ENCODE data around the gene SH3GL3.

Gene SH3GL3

DNA sequence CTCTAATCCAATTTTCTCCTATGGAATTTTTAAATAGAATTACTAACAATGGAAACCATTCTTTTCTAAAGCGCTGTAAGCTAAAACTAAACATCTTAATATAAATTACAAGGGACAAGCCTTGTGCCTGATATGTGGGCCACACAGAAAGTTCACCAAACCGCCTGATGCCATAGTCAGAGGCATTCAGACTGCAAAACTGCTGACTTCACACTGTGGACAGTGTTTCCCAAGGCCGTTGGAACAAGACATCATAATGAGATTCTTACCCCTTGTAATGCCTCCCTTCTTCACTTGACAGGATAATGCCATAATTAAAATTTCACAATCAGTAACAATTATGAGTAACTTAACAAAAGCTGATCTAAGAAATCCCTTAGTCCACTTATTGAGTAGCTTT is 14.9 kb downstream of the SH3GL3 start:
- DNase-seq (ENCODE audit: low read depth in 2 of 2), result no peak

GRCh38 chr15:83462953-83463433 is 15.9 kb downstream of the SH3GL3 start:
- DNase-seq (ENCODE audit: low read depth in 2 of 2), result no peak

- DNase-seq (ENCODE audit: low read depth in 2 of 2), result no peak
Measured at GRCh38 chr15:83470887-83471286, 23.7 kb downstream of the SH3GL3 start.

DNA sequence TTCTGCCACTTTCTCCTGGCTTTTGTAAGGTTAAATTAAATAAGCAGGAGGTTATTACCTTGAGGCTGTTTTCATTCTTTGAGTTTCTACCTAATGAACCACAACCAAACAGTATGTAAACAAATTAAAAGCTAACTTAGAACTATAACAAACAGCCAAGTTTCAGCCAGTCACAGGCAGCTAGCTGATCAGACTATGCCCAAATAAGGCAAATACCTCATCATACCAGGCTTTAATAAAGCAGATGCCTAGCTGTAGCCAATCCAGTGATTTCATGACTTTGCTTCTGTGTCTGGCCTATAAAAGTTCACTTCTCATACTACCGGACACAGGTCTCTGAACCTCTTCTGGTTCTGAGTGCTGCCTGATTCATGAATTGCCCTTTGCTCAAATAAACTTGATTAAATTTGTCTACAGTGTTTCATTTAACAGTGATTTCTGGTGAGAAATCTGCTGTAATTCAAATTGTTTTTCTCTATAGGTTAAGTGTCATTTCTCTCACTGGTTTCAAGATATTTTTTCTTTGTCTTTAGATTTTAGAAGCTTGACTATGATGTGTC is 24.2 kb downstream of the SH3GL3 start:
- DNase-seq (ENCODE audit: low read depth in 2 of 2), result no peak

DNA sequence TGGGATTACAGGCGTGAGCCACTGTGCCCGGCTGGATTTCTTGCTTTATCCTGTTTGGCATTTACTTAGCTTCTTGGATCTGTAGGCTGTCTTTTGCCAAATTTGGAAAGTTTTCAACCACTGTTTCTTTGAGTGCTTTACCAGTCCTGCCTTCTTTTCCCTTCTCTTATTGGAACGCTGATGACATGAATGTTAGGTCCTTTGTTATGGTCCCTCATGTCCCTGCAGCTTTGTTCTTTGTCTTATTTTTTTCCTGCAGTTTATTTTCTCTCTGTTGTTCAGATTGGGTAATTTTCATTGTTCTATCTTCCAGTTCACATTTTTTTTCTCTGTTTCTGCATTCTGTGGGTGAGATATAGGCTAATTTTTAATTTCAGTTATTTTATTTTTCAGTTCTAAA is 25.0 kb downstream of the SH3GL3 start:
- no peak for DNase-seq (ENCODE audit: low read depth in 2 of 2)

DNA sequence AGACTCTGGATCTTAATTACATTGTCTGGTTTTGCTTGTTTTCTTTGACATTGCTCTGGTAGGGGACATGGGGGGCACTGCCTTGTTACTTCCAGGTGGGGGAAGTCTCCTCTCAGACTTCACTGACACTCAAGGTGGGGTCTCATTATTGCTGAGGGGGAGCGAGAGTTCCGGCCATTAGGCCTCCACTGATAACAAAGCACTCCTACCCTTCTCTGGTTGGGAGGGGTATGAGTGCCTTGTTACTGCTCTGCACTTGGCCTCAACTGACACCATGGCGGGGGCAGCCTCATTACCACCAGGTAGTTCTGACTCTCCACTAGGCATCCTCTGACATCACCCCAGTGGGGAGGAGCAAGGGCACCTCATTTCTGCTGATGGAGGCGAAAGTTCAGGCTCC is 25.7 kb downstream of the SH3GL3 start:
- no peak for DNase-seq (ENCODE audit: low read depth in 2 of 2)

DNA sequence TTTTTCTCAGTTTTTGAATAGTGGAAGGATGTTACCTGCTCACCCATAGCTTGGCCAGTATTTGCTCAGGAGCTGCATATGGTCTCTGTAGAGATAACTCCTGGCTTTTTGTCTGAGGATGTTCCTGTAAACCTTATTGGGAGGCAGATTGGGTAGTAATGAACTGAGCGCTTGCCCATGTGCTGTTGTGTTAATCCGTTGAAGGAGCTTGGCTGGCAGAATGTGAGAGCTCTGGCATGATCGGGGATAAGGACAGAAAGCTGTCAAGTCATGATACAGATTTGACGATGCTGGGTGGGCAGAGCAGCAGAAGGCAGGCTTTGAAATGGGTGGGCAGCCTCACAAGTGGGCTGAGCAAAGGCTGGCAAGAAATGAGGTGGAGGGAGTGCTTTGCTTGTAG is 27.4 kb downstream of the SH3GL3 start:
- DNase-seq (ENCODE audit: low read depth in 2 of 2), result no peak

DNA sequence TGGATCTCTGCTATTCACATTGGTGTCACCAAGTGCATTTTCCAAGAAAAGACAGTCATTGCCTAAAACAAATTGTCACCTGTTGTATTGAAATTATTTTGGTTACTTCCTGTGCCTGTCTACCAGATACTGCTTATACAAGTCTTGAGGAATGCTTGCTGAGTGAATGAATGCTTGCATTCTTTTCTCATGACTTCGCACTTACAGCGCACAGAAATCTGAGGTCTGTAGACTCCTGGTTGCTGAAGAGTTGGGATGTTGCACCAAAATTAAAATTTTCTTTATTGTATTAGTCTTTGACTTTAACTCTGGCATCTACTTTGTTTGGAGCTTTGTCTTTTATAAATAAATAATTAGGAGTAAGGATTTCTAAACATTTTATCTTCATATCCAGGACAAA is 28.4 kb downstream of the SH3GL3 start:
- DNase-seq (ENCODE audit: low read depth in 2 of 2), result no peak

DNA sequence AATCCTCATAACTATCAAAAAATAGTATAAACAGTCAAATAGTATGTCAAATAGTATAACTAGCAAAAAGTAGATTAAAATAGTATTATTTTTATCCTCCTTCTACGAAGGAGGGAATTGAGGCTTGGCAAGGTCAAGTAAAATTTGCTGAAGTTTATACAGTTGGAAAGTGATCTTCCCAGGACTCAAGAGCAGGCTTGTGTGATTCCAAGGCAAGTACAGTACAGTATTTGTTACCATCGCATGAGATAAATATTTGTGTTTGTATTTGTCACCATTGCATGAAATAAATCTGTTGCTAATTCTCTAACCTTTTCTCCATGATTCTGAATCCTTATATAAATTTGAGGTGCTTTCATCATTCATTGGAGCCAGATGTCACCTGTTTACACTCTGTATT is 28.9 kb downstream of the SH3GL3 start:
- DNase-seq (ENCODE audit: low read depth in 2 of 2), result no peak

- no peak for DNase-seq (ENCODE audit: low read depth in 2 of 2)
Measured at GRCh38 chr15:83476708-83477107, 29.6 kb downstream of the SH3GL3 start.

- no peak for DNase-seq (ENCODE audit: low read depth in 2 of 2)
Measured at GRCh38 chr15:83477172-83477807, 30.1 kb downstream of the SH3GL3 start.

DNA sequence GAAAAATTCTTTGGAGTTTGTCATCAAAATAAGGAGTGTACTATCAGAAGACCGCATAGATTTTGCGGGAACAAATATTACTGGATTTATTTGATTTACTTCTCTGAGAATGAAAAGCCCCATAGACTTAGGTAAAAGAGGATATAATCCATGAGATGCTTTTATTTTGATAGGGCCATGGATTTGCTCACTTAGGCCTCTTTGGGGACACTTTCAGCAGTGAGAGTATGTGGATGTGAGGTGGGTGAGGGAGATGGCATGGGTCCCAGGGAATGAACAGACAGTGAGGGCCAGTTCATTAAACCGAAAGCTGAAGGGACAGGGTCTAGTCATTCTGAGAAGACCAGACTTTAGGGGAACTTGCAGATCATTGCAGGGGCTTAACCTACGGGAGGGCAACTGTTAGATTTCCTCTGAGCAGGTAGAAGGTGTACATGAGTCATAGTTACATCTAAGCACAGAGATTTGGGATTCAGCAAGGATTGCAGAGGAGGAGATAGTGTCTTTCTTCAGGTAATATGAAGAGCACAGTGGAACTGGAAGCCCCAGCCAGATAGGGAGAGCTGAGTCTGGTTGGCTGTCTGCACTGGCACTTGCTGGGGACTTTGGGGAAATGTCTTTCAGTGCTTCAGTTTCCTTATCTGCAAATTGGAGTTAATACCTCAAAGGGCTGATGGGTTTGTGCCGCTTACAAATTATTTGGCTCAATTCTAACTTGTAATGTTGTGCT is 30.8 kb downstream of the SH3GL3 start:
- no peak for DNase-seq (ENCODE audit: low read depth in 2 of 2)

DNA sequence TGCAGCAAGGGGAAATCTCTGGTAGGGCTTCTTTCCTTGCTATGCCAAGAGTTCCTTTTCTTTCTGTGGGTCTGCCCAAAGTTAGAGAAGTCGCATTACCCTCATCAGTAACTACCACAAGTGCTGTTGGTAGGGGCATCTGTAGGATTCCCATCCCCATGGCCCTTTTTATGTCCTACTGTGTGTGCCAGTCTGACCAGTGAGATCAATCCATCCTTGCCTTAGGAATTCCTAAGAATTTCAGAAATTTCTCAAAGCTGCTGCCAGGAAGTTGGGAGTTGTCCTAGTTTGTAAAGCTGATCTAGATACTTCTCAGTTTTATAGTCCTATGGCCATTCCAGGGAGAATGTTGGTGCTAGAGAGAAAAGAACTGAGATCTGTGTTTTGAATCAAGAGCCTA is 36.5 kb downstream of the SH3GL3 start:
- no peak for DNase-seq (ENCODE audit: low read depth in 2 of 2)

DNA sequence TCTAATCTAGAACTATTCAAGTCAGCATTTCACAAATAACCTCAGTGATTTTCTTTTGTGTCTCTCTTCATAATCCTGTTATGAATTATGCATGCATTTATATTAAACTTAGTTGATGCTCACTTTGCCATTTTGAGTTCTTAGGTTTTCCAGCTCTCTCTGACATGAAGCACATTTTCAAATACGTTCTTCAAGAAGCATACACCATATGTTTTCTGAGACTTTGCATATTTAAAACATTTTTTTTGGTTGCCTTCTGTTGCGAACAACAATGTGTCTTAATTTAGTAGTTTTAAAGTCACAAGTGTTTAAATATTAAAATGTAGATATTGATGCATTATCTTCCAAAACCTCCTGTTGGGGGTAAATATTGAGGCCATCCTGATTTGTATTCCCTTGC is 37.5 kb downstream of the SH3GL3 start:
- DNase-seq (ENCODE audit: low read depth in 2 of 2), result no peak

DNA sequence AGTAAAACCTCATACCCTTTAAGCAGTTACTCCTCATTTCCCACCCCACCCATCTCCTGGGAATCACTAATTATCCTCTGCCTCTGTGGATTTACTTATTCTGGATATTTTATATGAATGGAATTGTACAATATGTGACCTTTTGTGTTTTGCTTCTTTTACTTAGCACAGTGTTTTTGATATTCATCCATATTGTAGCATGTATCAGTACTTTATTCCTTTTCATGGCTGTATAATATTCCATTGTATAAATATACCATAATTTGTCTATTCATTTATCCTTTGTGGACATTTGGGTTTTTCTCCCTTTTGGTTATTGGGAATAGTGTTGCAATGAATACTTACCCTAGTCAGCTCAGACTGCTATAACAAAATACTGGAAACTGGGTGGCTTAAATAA is 39.2 kb downstream of the SH3GL3 start:
- no peak for DNase-seq (ENCODE audit: low read depth in 2 of 2)

- DNase-seq (ENCODE audit: low read depth in 2 of 2), result no peak
Measured at GRCh38 chr15:83487519-83487918, 40.4 kb downstream of the SH3GL3 start.

DNA sequence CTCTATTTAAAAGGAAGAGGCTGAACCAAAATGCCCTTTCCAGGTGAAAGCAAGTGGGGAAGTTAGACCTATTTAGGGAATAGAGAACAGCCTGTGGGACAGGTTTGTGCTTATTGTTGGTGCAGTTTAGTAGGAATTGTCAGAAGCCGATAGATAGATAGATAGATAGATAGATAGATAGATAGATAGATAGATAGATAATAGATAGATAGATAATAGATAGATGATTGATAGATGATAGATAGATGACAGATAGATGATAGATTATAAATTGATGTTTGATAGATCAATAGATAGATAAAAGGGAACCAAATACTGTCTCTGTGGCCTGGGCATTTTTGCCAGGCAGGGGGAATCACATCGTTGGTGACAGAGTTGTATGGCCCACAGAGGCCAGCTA is 42.5 kb downstream of the SH3GL3 start:
- no peak for DNase-seq (ENCODE audit: low read depth in 2 of 2)

DNA sequence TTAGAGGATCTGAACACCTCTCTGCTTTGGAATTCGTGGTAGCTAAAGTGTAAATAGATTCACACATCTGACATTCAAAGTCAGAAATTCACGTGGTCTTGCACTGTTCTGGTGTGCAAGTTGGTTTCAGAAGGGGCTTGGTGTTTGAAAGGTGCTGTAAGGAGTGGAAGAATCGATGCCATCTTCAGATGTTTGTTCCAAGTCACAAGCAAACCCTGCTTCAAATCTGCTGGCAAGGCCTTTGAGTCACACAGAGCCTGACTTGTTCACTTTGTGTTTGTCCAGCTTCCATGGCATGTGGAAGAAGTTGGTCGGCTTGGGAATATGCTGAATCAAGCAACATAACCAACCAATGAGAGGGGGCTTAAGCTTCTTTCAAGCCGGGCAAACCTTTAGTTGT is 44.3 kb downstream of the SH3GL3 start:
- no peak for DNase-seq (ENCODE audit: low read depth in 2 of 2)

GRCh38 chr15:83496766-83497165 is 49.6 kb downstream of the SH3GL3 start:
- no peak for DNase-seq (ENCODE audit: low read depth in 2 of 2)

DNA sequence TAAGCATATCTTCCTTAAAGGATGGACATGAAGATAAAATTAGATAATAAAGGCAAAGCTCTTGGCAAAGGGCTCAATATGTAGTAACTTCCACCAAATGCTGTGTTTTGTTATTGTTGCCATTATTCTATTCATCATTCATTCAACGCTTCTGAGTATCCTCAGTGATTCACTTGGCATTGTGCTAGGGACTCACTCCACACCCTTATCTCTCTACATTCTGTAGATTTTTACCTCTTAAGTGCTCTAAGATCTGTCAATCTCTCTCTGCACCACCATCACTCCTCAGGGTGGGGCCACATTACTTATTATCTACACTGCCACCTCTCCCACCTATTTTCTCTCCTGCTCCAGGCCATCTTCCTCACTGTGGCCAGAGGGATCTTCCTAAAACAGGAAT is 51.2 kb downstream of the SH3GL3 start:
- DNase-seq (ENCODE audit: low read depth in 2 of 2), result no peak

DNA sequence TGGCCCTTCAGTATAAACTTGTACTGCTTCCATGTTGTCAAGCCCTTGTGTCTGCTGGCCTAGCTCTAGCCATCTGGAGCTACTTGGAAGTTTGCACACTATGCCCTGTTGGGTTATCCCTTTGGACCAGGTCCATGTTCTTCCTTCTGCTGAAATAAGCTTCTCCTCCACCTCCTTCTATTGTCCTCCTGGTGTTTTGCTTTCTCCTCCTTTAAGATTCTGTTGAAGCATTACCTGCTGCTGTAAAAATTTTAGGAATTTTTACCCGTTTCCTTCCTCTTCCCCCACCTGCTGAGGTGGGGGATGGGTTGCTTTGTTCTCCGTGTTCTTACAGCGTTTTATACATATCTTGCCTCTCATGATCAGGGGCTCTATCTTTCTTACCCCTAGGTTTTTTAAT is 51.7 kb downstream of the SH3GL3 start:
- DNase-seq (ENCODE audit: low read depth in 2 of 2), result no peak

- DNase-seq (ENCODE audit: low read depth in 2 of 2), result no peak
Measured at GRCh38 chr15:83499476-83499875, 52.3 kb downstream of the SH3GL3 start.

DNA sequence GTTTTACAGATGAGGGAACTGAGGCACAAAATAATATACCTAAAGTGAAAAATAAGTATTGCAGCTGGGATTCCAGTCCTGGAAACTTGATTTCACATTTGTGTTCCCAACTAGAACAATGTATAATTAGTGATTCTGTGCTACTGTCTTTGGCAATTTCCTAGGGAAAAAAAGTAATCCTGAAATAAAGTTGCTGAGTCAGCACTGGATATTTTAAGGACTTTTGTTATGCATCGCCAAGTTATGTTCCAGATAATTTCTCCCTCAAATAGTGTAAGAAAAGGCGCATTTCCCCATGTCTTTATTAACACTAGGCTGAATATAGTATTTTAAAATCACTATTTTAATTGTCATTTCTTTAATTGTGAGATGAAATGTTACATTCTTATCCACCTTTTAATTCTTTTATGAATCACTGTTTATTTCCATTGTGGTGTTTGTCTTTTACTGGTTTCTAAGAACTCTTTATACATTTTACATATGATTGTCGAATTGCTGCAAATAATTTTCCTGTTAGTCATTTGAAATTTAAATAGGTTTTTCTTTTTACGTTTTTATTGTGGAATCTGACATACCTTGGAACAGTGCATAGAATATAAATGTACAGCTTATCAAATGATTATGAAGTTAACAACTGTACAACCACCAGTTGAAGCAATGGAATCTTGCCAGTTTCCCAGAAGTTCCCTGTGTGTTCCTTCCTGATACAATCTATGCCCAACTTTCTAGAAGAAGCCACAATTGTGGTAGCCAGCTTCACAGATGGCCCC is 56.6 kb downstream of the SH3GL3 start:
- no peak for DNase-seq (ENCODE audit: low read depth in 2 of 2)
